Measurements from ENCODE around the gene USP22. TPM values are rescaled to one million over a fixed set of nuclear protein-coding genes. Genes with fewer than 3 reads are reported as not detected.

The USP22 gene
- total and polyA plus RNA-seq, 2 of the 13 experiments (the other 11 are each of a cell fraction or from before 2014, with no cell fraction given), result 98.0 to 130 TPM

GRCh38 chr17:21042458-21043295 lies at the start of gene USP22 (continued):
- 0 out of 2 replicates have a peak, but pooled peaks have one; percentile 21 for TF ChIP-seq ZGPAT (CRISPR knock-in tag; IDR thresholded peaks at IDR 0.05)
- peak; percentile 77 to 81 for TF ChIP-seq POLR2A (IDR thresholded peaks at IDR 0.05; ENCODE audit: insufficient read depth in 1 of 2, low read depth in 2 of 2, low read length in 2 of 2)
- TF ChIP-seq FOXO1 (CRISPR knock-in tag; IDR thresholded peaks at IDR 0.05), result peak; percentile 43; the same call in 1 of the 2 replicates
- peak; percentile 34; the same call in 1 of the 2 replicates for TF ChIP-seq MED1 (CRISPR knock-in tag; IDR thresholded peaks at IDR 0.05)
- TF ChIP-seq ZNF296 (CRISPR knock-in tag; conservative IDR thresholded peaks at IDR 0.05), result no peak
- TF ChIP-seq ZSCAN25 (CRISPR knock-in tag; IDR thresholded peaks at IDR 0.05), result peak; percentile 74
- no peak for TF ChIP-seq ZNF703 (CRISPR knock-in tag; IDR thresholded peaks at IDR 0.05; ENCODE audit: borderline replicate concordance)
- no peak for TF ChIP-seq CSRNP2 (CRISPR knock-in tag; conservative IDR thresholded peaks at IDR 0.05; ENCODE audit: low read depth)
- no peak for TF ChIP-seq KLF12 (CRISPR knock-in tag; IDR thresholded peaks at IDR 0.05; ENCODE audit: borderline replicate concordance)
- peak; percentile 64; the same call in 1 of the 2 replicates for TF ChIP-seq CEBPB (IDR thresholded peaks at IDR 0.05; ENCODE audit: borderline replicate concordance, low read depth, low read length)
- no peak; the same call in 1 of the 2 replicates for TF ChIP-seq ARNT2 (CRISPR knock-in tag; IDR thresholded peaks at IDR 0.05; ENCODE audit: low read depth)
- no peak for TF ChIP-seq KAT2B (IDR thresholded peaks at IDR 0.05; ENCODE audit: borderline replicate concordance, low read depth, low read length)
- no peak for TF ChIP-seq ZNF432 (CRISPR knock-in tag; IDR thresholded peaks at IDR 0.05; ENCODE audit: borderline replicate concordance)
- TF ChIP-seq GMEB1 (CRISPR knock-in tag; IDR thresholded peaks at IDR 0.05; ENCODE audit: borderline replicate concordance), result no peak
- 0 out of 2 replicates have a peak, but pooled peaks have one; percentile 19 for TF ChIP-seq ZNF616 (CRISPR knock-in tag; IDR thresholded peaks at IDR 0.05; ENCODE audit: low read depth)
- peak; percentile 83 for TF ChIP-seq AGO2 (optimal IDR thresholded peaks at IDR 0.05; ENCODE audit: low read depth, low read length)
- no peak for TF ChIP-seq NFYC (CRISPR knock-in tag; IDR thresholded peaks at IDR 0.05)
- TF ChIP-seq ZNF691 (CRISPR knock-in tag; IDR thresholded peaks at IDR 0.05; ENCODE audit: borderline replicate concordance, low read depth), result peak; percentile 43; the same call in 1 of the 2 replicates
- TF ChIP-seq ZBTB34 (CRISPR knock-in tag; IDR thresholded peaks at IDR 0.05), result no peak
- TF ChIP-seq ZNF792 (CRISPR knock-in tag; IDR thresholded peaks at IDR 0.05), result no peak
